C4-2B (cell line): Measurements from ENCODE around the gene UBE2E2.

Source experiments
- H3K27ac ChIP-seq: fragments of 450-650 bp; 2 replicates; pipeline ENCODE4 v1.5.1; 2017
- ZFX ChIP-seq: fragments of 450-650 bp; IDR thresholded peaks from 2 replicates; pipeline ENCODE4 v1.6.1; 2017
- TF ChIP-seq, protein P1 (sequence below): fragments of 450-650 bp; conservative IDR thresholded peaks from 2 replicates; pipeline ENCODE4 v1.5.1; 2017; ENCODE audit warnings: mild to moderate bottlenecking

Gene UBE2E2

DNA sequence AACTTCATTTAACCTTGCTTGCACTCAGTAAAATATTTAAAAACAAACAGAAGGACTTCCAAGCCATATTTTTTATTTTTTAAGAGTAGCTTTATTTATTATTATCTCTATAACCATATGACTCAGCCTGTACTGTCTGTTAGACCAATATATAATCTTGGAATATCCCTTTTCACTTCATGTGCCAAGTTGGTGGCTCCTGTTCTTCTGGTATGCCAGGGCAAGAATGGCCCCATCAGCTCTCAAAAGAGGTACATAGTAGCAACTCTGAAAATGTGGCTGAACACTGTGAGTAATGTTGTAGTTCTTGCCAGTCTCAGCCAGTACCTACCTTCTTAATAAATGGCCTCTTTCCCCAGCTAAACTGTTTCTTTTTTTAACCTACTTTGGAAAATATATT is 345.6 kb downstream of the UBE2E2 start:
- TF ChIP-seq ZFX, result no peak
- TF ChIP-seq, protein P1, sequence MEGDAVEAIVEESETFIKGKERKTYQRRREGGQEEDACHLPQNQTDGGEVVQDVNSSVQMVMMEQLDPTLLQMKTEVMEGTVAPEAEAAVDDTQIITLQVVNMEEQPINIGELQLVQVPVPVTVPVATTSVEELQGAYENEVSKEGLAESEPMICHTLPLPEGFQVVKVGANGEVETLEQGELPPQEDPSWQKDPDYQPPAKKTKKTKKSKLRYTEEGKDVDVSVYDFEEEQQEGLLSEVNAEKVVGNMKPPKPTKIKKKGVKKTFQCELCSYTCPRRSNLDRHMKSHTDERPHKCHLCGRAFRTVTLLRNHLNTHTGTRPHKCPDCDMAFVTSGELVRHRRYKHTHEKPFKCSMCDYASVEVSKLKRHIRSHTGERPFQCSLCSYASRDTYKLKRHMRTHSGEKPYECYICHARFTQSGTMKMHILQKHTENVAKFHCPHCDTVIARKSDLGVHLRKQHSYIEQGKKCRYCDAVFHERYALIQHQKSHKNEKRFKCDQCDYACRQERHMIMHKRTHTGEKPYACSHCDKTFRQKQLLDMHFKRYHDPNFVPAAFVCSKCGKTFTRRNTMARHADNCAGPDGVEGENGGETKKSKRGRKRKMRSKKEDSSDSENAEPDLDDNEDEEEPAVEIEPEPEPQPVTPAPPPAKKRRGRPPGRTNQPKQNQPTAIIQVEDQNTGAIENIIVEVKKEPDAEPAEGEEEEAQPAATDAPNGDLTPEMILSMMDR, result no peak

DNA sequence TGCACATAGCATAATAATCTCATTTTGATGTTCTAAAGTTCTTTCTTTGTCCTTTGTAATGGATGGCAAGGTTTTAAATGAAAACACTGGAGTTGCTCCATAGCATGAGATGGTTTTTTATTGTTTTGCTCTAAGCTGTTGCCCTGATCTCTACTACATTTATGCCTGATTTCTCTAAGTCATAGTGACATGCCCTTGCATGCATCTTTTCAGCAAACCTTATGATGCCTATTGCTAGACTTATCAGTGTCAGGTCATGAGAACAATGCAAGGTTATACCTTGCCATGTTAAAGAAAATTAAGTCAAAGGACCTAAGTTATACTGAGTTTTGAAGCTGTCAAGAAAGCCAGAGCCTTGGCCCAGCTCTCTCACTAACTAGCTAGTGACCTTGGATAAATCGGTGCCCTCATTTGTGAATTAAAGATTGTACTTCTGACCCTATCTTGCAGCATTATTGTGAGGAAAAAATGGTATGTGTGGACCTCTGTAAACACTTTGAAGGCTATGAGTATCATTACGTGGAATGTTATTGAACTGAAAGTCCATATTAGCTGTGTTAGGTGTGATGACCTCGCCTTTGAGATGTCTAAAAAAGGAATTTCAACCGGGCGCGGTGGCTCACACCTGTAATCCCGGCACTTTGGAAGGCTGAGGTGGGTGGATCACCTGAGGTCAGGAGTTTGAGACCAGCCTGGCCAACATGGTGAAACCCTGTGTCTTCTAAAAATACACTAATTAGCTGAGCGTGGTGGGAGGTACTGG is 346.2 kb downstream of the UBE2E2 start:
- TF ChIP-seq ZFX, result no peak
- TF ChIP-seq, protein P1, result no peak
- H3K27ac ChIP-seq, result no peak overlapping the region

More for the DNA sequence above, 345.6 kb downstream of the UBE2E2 start:
- no peak overlapping the region for H3K27ac ChIP-seq

DNA sequence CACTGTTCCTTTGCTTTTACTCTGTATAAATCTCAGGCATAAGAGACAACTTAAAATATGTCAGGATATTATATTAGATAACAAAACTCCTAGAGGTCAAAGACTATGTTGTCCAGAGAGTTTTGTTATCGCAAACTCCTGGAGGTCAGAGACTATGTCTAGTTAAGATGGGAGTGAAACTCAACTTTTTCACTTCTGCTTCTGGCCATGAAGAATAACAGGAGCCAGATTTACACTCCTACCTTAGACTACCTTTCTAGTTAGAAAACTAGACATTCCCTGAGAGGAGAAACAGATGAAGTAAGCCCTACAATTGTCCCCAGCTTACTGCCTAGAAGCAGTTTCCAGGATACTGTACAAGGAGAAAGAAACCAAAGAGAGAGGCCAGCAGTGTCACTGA is 347.3 kb downstream of the UBE2E2 start:
- TF ChIP-seq, protein P1, result no peak
- no peak for TF ChIP-seq ZFX
- H3K27ac ChIP-seq, result no peak overlapping the region

GRCh38 chr3:23552506-23552905 is 349.4 kb downstream of the UBE2E2 start:
- no peak overlapping the region for H3K27ac ChIP-seq
- TF ChIP-seq, protein P1, result no peak
- TF ChIP-seq ZFX, result no peak

DNA sequence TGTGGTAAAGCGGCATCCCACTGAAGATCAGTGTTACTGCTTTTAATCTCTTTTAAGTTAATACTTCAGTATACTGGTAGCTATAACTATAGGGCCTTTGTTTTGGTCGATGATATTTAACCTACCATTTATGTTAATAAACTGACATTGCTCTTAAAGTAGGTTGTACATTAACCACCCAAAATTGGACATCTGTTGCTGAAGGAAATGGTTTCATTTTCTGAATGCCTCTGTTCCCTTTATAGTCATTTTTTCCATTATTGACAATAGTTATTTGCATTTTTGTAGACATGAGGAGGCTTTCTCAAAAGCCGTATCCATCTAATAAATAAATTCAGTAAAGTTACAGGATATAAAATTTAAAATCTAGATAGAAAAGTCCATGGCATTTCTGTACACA is 350.2 kb downstream of the UBE2E2 start:
- H3K27ac ChIP-seq, result no peak overlapping the region
- TF ChIP-seq ZFX, result no peak
- TF ChIP-seq, protein P1, result no peak

DNA sequence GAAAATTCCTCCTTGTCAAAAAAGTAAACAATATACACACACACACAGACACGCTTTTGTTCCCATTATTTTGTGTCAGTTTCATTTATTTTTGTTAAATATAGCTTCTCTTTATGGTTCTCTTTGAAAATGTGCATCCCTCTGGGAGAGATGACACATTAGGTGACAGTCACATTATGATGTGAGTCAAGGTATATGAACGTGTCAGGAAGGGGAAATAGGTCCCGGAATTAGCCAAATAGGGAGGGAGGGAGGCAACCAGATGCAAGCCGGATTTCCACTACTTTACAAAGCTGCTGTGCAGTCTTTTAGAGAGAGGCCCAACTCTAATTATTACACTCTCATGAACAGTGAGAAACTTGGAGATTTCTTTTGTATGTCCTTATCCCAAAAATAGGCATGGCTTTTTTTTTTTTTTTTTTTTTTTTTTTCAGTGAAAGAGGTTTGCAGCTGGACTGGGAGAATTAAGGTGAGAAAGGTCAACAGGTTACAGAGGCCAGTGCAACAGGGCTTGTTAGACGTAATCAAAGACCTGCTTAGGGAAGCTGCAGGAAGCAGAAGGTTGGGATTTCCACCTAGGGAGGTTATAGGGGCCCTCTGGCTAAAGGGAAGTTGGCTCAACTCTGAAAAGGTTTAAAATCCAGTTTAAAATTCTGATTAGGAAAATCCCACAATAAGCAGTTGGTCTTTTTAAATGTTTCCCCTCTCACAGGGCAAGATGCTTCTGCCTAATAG is 362.1 kb downstream of the UBE2E2 start:
- no peak for TF ChIP-seq ZFX
- TF ChIP-seq, protein P1, result no peak
- no peak overlapping the region for H3K27ac ChIP-seq

- TF ChIP-seq ZFX, result no peak
- TF ChIP-seq, protein P1, result no peak
- no peak overlapping the region for H3K27ac ChIP-seq
These were observed 363.4 kb downstream of the UBE2E2 start for GRCh38 chr3:23566499-23566898.
